Astrocyte of the cerebellum (primary cell): ENCODE data around the gene DLG2.

ENCODE experiments used
- DNase-seq: peaks from one replicate; pipeline ENCODE4 v3.0.0-alpha.2; 2011; ENCODE audit warnings: low read depth
- H3K4me3 ChIP-seq: 2 replicates; pipeline ENCODE4 v1.5.1; 2011; ENCODE audit warnings: mild to moderate bottlenecking, low read depth, low read length, moderate library complexity
- in situ Hi-C: cut with HindIII; loops from 2 replicates; pipeline ENCODE4 v1.10.0; 2017; ENCODE audit warnings: low sequenced_read_pairs
- TF ChIP-seq, protein P1 (sequence below): IDR thresholded peaks from 2 replicates; pipeline ENCODE4 v1.5.1; 2012; ENCODE audit warnings: low read length, low read depth, moderate library complexity, mild to moderate bottlenecking; ENCODE audit errors: missing control alignments

Gene DLG2

DNA sequence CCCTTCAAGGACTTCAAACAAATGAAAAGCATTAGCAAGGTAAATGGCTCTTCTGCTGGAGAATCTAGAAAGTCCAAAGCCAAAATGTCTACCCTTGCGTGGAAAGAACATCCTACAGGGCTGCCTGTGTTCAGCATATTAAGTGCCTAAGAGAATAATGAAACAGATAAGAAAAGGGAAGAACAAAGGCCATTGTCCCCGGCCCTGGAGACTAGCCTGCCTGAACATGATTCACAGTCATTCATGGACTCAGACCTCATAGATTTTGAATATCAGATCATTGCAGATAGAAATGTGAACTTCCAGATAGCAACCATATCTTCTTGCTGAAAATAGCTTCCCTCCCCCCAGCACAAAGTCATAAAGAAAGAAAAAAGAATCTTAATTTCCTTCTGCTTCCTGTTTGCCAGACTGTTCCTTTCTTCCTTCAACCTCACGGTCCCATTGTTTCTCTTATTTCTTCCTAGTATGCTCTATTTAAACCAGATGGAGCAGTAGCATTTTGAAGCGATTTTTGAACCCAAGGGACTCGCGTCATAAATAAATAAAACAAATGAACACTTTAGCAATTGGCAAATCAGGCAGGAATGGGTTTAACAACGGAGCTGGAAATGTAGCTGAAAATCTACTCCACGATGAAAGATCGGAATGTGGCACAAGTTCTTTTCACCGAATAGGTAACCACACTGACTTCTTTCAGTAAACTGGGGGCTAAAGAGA lies 1932.8 kb downstream of the DLG2 start:
- H3K4me3 ChIP-seq = no peak overlapping the region
- TF ChIP-seq, protein P1, sequence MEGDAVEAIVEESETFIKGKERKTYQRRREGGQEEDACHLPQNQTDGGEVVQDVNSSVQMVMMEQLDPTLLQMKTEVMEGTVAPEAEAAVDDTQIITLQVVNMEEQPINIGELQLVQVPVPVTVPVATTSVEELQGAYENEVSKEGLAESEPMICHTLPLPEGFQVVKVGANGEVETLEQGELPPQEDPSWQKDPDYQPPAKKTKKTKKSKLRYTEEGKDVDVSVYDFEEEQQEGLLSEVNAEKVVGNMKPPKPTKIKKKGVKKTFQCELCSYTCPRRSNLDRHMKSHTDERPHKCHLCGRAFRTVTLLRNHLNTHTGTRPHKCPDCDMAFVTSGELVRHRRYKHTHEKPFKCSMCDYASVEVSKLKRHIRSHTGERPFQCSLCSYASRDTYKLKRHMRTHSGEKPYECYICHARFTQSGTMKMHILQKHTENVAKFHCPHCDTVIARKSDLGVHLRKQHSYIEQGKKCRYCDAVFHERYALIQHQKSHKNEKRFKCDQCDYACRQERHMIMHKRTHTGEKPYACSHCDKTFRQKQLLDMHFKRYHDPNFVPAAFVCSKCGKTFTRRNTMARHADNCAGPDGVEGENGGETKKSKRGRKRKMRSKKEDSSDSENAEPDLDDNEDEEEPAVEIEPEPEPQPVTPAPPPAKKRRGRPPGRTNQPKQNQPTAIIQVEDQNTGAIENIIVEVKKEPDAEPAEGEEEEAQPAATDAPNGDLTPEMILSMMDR = no peak
- in situ Hi-C loops = no loop called here
- no peak for DNase-seq

DNA sequence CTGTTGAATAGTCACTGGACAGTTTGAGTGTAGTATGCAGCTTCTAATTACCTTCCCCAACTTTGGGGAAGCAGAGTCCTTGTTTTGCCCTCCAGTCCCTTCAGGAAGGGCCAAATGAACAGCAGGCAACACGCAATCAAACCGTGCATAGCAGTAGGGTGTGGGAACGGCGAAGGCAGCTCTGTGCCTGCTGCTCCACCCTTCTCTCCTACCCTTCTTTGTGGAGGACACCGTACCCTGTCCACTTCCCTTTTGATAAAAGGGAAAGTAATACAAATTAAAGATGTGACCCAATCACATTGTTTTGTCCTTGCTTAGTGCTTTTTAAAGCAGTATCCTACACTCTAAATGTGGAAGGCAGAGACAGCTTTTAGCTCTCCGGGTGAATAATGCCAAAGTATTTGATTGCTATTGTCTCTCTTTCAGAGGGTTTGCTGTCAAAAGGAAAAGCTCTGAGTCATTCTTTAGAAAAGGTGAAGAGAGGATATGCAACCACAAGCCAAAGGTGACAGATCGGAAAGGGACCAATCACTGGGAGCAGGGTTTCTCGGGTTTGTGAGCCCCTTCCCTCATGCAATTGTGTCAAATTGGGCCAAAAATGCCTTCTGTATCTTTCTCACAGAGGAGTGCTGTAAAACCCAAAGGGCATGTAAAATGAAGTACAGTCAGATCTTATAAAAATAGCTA lies 1933.7 kb downstream of the DLG2 start:
- DNase-seq = no peak
- H3K4me3 ChIP-seq = no peak overlapping the region
- in situ Hi-C loops = no loop called here
- TF ChIP-seq, protein P1 = no peak

DNA sequence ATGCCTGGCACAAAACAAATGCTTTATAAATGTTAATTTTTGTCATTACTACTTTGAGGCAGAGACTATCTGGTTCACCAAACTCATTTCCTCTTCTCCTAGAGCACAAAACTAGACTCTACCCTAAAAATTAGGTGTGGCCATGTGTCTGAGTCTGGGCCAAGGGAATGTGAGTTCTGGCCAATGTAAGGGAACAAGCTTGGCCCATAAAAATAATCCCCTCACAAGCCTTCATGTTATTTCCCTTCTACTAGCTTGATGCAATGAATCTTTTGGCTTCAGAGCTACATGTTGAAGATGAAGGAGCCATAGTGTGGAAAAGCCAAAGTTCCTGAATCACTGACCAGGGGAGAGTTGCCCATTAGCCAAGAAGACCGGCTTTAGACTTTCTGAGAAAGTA lies 1934.5 kb downstream of the DLG2 start:
- no peak for DNase-seq
- H3K4me3 ChIP-seq = no peak overlapping the region
- TF ChIP-seq, protein P1 = no peak
- in situ Hi-C loops = no loop called here

DNA sequence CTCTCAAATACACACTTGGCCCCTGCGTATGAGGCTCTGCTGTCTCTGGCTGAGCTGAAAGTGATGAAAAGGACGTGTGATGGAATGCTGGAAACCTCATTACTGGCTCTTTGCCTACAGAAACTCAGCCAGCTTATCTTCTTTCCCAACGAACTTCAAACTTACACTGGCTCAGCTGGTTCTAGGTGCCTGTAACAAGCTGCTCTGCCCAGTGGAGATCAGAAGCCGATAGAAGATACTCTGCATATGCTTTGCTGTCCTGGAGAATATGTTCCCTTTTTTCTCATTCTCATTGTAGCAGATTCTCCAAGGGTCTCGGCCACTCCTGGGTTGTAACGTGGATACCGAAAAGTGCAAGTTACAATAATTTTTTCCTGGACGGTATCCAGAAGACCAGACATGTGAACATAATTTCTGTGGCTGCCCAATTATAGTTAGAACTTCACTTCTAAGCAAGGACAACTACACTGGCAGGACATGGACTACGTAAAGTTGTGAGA lies 1935.6 kb downstream of the DLG2 start:
- TF ChIP-seq, protein P1 = no peak
- DNase-seq = peak; percentile 4
- in situ Hi-C loops = no loop called here
- no peak overlapping the region for H3K4me3 ChIP-seq

DNA sequence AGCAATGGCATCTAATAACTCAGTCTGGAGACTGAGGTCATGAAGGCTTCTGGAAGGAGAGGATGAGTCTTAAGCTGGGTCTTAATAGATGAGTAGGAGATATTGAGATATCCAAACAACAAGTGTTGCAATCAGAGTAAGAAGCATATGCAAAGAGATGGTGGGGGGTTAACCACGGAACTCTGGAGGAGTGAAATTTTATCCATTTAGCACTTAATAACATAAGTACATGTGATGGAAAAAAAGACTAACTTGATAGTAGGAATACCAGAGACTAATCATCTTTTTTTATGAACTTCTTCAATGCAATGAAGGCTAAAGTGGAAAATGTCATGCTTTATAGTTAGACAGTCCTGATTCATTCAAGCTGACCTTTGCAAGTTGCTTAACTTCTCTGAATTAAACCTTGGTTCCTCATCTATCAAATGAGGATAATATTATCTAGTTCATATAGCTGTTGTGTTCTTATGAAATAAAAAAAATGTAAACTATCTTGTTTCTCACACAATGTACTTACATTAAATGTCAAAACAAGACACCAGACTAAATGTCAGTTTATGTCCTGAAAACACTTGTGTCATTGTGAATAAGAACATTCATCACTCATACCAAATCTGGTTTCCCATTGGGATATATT lies 1937.9 kb downstream of the DLG2 start:
- TF ChIP-seq, protein P1 = no peak
- in situ Hi-C loops = no loop called here
- DNase-seq = no peak
- H3K4me3 ChIP-seq = no peak overlapping the region

DNA sequence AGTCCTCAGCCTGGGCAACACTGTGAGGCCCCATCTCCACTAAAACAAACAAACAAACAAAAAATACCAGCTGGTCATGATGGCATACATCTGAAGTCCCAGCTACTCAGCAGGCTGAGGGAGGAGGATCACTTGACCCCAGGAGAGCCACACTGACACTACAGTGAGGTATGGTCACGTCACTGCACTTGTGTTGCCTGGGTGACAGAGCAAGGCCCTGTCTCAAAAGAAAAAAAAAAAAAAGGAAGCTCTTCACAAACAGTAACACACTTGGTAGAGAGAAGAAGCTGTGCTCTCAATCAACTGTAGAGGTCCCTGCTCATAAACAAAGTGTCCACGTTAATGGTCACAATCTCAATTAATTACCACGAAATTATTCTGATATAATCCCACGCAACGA lies 1939.4 kb downstream of the DLG2 start:
- H3K4me3 ChIP-seq = no peak overlapping the region
- in situ Hi-C loops = no loop called here
- TF ChIP-seq, protein P1 = no peak
- no peak for DNase-seq
